Right atrium auricular region (tissue), 2 donors: ENCODE results near the gene SLC9A5. TPM values are rescaled to one million over a fixed set of nuclear protein-coding genes. Genes with fewer than 3 reads are reported as not detected.

Source experiments
- DNase-seq: peaks from one replicate; pipeline ENCODE4 v3.0.0-alpha.2; 2019; ENCODE audit warnings: low spot score
- H3K27ac ChIP-seq, 2 donors: fragments of 200-600 bp; sonication (generic); 1 replicate in 1 of 2; 2 replicates in 1 of 2; pipeline ENCODE4 v1.5.1; 2016 to 2019
- H3K27me3 ChIP-seq, 2 donors: fragments of 200-600 bp; sonication (generic); one replicate each; pipeline versions ENCODE4 v1.5.1 to v1.6.0; 2017 to 2019
- H3K36me3 ChIP-seq: fragments of 200-600 bp; sonication (generic); one replicate; pipeline ENCODE4 v1.5.1; 2016
- H3K4me1 ChIP-seq, 2 donors: fragments of 200-600 bp; sonication (generic); one replicate each; pipeline versions ENCODE4 v1.5.1 to v1.6.0; 2017 to 2019
- H3K4me3 ChIP-seq, 2 donors: fragments of 200-600 bp; sonication (generic); 1 replicate in 1 of 2; 2 replicates in 1 of 2; pipeline ENCODE4 v1.5.1; 2017 to 2019; ENCODE audit warnings: mild to moderate bottlenecking in 1 of 2, moderate library complexity in 1 of 2
- H3K9me3 ChIP-seq, 2 donors: fragments of 200-600 bp; sonication (generic); one replicate each; pipeline ENCODE4 v1.5.1; 2019
- CTCF ChIP-seq, 2 donors: fragments of 200-600 bp; sonication (generic); IDR thresholded peaks; one replicate each; pipeline ENCODE4 v1.5.1; 2019; ENCODE audit warnings: antibody characterized with exemption in 2 of 2
- total RNA-seq, 2 donors: library from RNA; depleted of rRNA; stranded (reverse); fragments of >200 nt; gene quantifications; one replicate each; pipeline ENCODE4 v1.1.0, GENCODE V29; 2016

The SLC9A5 gene
- total RNA-seq, 2 donors from 2014 or later, result 1.5 to 2.4 TPM

- Histone ChIP-seq H3K27me3 (no peaks in the 10 kb centered on the region), H3K4me3 (no peak overlapping the region), H3K27ac (no peak overlapping the region), H3K36me3 (no peaks in the 10 kb centered on the region), H3K4me1 (no peaks in the 10 kb centered on the region), H3K9me3 (no peaks in the 10 kb centered on the region)
- TF ChIP-seq CTCF (IDR thresholded peaks at IDR 0.05), result no peak
- DNase-seq, result no peak
These were observed 42.7 kb downstream of the SLC9A5 start for GRCh38 chr16:67291461-67291860.

- no peak for DNase-seq
- Histone ChIP-seq H3K9me3 (no peaks in the 10 kb centered on the region), H3K4me1 (no peaks in the 10 kb centered on the region), H3K27me3 (no peaks in the 10 kb centered on the region), H3K36me3 (no peaks in the 10 kb centered on the region), H3K27ac (no peak overlapping the region), H3K4me3 (no peak overlapping the region)
- TF ChIP-seq CTCF (IDR thresholded peaks at IDR 0.05), result no peak
These were observed 45.5 kb downstream of the SLC9A5 start for GRCh38 chr16:67294171-67294757.

- no peak overlapping the region for H3K27ac ChIP-seq
- DNase-seq, result no peak
- no peaks in the 10 kb centered on the region for H3K9me3 ChIP-seq
- TF ChIP-seq CTCF (IDR thresholded peaks at IDR 0.05), result no peak
- H3K27me3 ChIP-seq, result no peaks in the 10 kb centered on the region
- no peaks in the 10 kb centered on the region for H3K4me1 ChIP-seq
- no peaks in the 10 kb centered on the region for H3K36me3 ChIP-seq
- H3K4me3 ChIP-seq, result no peak overlapping the region
These were observed 46.2 kb downstream of the SLC9A5 start for GRCh38 chr16:67294938-67295361.

- Histone ChIP-seq H3K9me3 (no peaks in the 10 kb centered on the region), H3K27ac (no peak overlapping the region)
- no peak for DNase-seq
These were observed 47.6 kb downstream of the SLC9A5 start for GRCh38 chr16:67296420-67296819.

GRCh38 chr16:67298277-67298676 lies 49.5 kb downstream of the SLC9A5 start:
- no peak overlapping the region for H3K27ac ChIP-seq
- H3K9me3 ChIP-seq, result no peaks in the 10 kb centered on the region
- H3K36me3 ChIP-seq, result no peaks in the 10 kb centered on the region
- H3K4me3 ChIP-seq, result no peak overlapping the region
- H3K4me1 ChIP-seq, result peaks cover 0 to 15% of the 10 kb centered on the region in 2 donors
- no peak for DNase-seq
- H3K27me3 ChIP-seq, result no peaks in the 10 kb centered on the region
- no peak for TF ChIP-seq CTCF (IDR thresholded peaks at IDR 0.05)

More at GRCh38 chr16:67296420-67296819, 47.6 kb downstream of the SLC9A5 start:
- Histone ChIP-seq H3K36me3 (no peaks in the 10 kb centered on the region), H3K27me3 (no peaks in the 10 kb centered on the region), H3K4me3 (no peak overlapping the region), H3K4me1 (peaks cover 0 to 6% of the 10 kb centered on the region in 2 donors)
- TF ChIP-seq CTCF (IDR thresholded peaks at IDR 0.05), result no peak

DNA sequence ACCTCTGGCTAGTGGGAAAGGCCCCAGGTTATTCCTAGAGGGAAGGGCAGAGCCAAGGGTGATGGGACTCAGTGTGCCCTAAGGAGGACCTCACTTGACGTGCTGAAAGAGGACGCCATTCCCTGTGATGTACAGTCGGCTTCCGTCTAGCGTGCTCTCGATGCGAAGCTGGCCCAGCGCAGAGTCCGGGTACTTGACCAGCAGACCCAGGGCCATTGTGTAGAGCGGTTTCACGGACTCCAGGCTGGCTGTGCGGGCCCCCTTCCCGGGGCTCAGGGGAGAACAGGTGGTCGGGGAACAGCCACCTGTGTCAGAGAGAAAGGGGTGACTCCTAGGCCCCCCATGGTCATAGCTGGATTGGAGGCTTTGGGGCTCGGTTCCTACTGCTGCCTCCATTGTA lies 50.5 kb downstream of the SLC9A5 start:
- no peak overlapping the region for H3K4me3 ChIP-seq
- H3K36me3 ChIP-seq, result no peaks in the 10 kb centered on the region
- DNase-seq, result no peak
- no peak overlapping the region for H3K27ac ChIP-seq
- H3K9me3 ChIP-seq, result no peaks in the 10 kb centered on the region
- peaks cover 0 to 15% of the 10 kb centered on the region in 2 donors for H3K4me1 ChIP-seq
- no peaks in the 10 kb centered on the region for H3K27me3 ChIP-seq
- TF ChIP-seq CTCF (IDR thresholded peaks at IDR 0.05), result no peak
